Psoas muscle (tissue), 8 donors: ENCODE measurements around the gene OTULINL. TPM values are rescaled to one million over a fixed set of nuclear protein-coding genes. Genes with fewer than 3 reads are reported as not detected.

Experiments
- ATAC-seq, 4 donors: fragments of 200-7000 bp; cut with Tn5 transposase; one replicate each; pipeline ENCODE4 v1.9.1; 2020; ENCODE audit warnings: moderate library complexity in 3 of 4, mild to moderate bottlenecking in 2 of 4
- DNase-seq, 2 donors: peaks; one replicate each; pipeline ENCODE4 v3.0.0-alpha.2; 2020
- H3K27ac ChIP-seq: fragments of 200-600 bp; one replicate; pipeline ENCODE4 v1.8.0; 2022
- H3K27me3 ChIP-seq, 3 donors: fragments of 200-600 bp in 1 of 3; one replicate each; pipeline versions ENCODE4 v1.6.1 to v1.8.0; 2013 to 2022; ENCODE audit warnings: low read length in 2 of 3, mild to moderate bottlenecking in 2 of 3, moderate library complexity in 1 of 3; ENCODE audit not compliant: insufficient read depth in 3 of 3
- H3K36me3 ChIP-seq, 2 donors: fragments of 200-600 bp in 1 of 2; one replicate each; pipeline versions ENCODE4 v1.6.1 to v1.8.0; 2013 to 2022; ENCODE audit warnings: low read depth in 1 of 2, mild to moderate bottlenecking in 1 of 2, moderate library complexity in 1 of 2; ENCODE audit not compliant: insufficient read depth in 1 of 2
- H3K4me1 ChIP-seq: fragments of 200-600 bp; one replicate; pipeline ENCODE4 v1.8.0; 2022
- H3K4me3 ChIP-seq: fragments of 200-600 bp; one replicate; pipeline ENCODE4 v1.8.0; 2022; ENCODE audit warnings: mild to moderate bottlenecking
- H3K9me3 ChIP-seq: fragments of 200-600 bp; one replicate; pipeline ENCODE4 v1.8.0; 2022
- WGBS, 3 donors: extraction: QIAGEN DNeasy Blood & Tissue Kit; methylation state at CpG; one replicate each; pipeline versions ENCODE4 v1.1.6 to v1.1.7; 2013; 5-methylcytosine and 5-hydroxymethylcytosine counted together
- intact Hi-C, 2 donors: fragments of 100-400 bp; cut with DNase I; formaldehyde crosslinking; loops; one replicate each; pipeline versions ENCODE4 v1.11.0 to v1.14.2; 2022
- polyA plus RNA-seq, 3 donors: library from polyadenylated mRNA; stranded (reverse); fragments of 200-250 nt; gene quantifications; one replicate each; pipeline ENCODE4 v1.2.3, GENCODE V29; 2013
- total RNA-seq, 4 donors: library from RNA; stranded (reverse); fragmentation: NEBNext Ultra II Directional in 2 of 4; extraction: Animal tissue kit (Norgen Biotek cat#: 25700) in 2 of 4; gene quantifications; one replicate each; pipeline versions ENCODE4 v1.2.1 to v1.2.4, GENCODE V29; 2021 to 2023
- TF ChIP-seq, protein P1 (sequence below): fragments of 200-600 bp; IDR thresholded peaks from one replicate; pipeline ENCODE4 v1.8.0; 2022; ENCODE audit warnings: antibody characterized with exemption
- donor health status: healthy with polysubstance abuse.
- donor health status: DM: no; HTN: no; CAD: no; lungs with moderate emphysema.
- donor health status: Bipolar disorder and iron deficiency.
- donor health status: healthy.
- donor health status: DM: yes; HTN: yes; CAD: no.
- donor health status: DM: no; HTN: no; CAD: no.
- donor health status: DM: no; HTN: no; CAD: no.
- donor health status: DM: yes; HTN: yes; CAD: no.

The OTULINL gene
- total and polyA plus RNA-seq, 7 donors, result 0.15 to 3.2 (median 0.88) TPM

DNA sequence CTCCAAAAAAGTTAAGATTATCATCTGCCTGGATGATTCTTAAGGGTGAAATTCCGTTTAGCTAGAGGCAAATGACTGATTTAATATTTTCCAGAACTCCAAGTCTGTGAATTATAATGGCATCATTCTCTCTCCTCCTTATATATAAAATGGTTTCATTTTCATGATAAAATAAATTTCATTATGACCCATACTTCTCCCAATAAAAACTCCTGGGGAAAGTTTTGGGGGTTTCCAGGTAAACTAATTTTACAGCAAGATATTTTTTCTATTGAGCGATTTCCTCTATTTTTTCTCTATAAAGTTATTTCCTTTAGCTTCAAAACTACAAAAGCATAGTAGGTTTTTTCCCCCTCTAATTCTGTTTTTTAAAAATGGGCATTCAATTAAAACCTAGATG lies 75.3 kb downstream of the OTULINL start:
- intact Hi-C loops, result loop anchor here in 1 of 2 donors (10.0 kb wide), 1 partner anchor 672 kb away; no protein-coding TSS in a partner anchor
- Histone ChIP-seq H3K9me3 (no peaks in the 10 kb centered on the region), H3K27me3 (no peaks in the 10 kb centered on the region), H3K27ac (no peak overlapping the region), H3K4me3 (no peak overlapping the region), H3K36me3 (no peaks in the 10 kb centered on the region), H3K4me1 (no peaks in the 10 kb centered on the region)
- TF ChIP-seq, protein P1, sequence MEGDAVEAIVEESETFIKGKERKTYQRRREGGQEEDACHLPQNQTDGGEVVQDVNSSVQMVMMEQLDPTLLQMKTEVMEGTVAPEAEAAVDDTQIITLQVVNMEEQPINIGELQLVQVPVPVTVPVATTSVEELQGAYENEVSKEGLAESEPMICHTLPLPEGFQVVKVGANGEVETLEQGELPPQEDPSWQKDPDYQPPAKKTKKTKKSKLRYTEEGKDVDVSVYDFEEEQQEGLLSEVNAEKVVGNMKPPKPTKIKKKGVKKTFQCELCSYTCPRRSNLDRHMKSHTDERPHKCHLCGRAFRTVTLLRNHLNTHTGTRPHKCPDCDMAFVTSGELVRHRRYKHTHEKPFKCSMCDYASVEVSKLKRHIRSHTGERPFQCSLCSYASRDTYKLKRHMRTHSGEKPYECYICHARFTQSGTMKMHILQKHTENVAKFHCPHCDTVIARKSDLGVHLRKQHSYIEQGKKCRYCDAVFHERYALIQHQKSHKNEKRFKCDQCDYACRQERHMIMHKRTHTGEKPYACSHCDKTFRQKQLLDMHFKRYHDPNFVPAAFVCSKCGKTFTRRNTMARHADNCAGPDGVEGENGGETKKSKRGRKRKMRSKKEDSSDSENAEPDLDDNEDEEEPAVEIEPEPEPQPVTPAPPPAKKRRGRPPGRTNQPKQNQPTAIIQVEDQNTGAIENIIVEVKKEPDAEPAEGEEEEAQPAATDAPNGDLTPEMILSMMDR, result no peak
- ATAC-seq (no peak), DNase-seq (no peak)
- WGBS, 3 donors, result 45 to 70% (median 68%) methylated on average over 2 of the region's 2 CpGs

- DNase-seq (no peak), ATAC-seq (no peak)
- Histone ChIP-seq H3K36me3 (no peaks in the 10 kb centered on the region), H3K27ac (no peak overlapping the region), H3K4me3 (no peak overlapping the region), H3K27me3 (no peaks in the 10 kb centered on the region), H3K9me3 (no peaks in the 10 kb centered on the region), H3K4me1 (no peaks in the 10 kb centered on the region)
- TF ChIP-seq, protein P1, result no peak
- intact Hi-C loops, result loop anchor here in 1 of 2 donors (10.0 kb wide), 1 partner anchor 675 kb away; no protein-coding TSS in a partner anchor
- 90 to 96% (median 94%) methylated on average over 3 of the region's 3 CpGs for WGBS, 3 donors
Observed at GRCh38 chr5:14659821-14660607, 78.4 kb downstream of the OTULINL start.

DNA sequence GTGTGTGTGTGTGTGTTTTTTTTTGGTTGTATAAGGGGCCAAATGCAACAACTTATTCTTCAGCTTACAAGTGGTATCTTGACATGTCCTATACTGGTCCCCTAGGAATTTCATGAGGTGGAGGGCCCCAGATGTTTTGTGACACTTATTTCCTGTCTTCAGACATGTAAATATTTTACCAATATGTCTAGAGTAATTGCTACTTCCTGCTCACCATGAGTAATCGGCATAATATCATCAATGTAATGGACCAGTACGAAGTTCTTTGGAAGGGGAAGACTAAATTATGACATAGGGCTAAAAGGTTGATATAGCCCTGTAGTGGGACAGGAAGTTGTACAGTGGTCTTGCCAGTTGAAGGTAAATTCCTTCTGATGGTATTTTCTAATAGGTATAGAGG lies 79.2 kb downstream of the OTULINL start:
- no peaks in the 10 kb centered on the region for H3K36me3 ChIP-seq
- 73 to 84% (median 75%) methylated on average over 2 of the region's 2 CpGs for WGBS, 3 donors
- intact Hi-C loops, result no loop called here

More for the DNA sequence above, 79.2 kb downstream of the OTULINL start:
- Histone ChIP-seq H3K27me3 (no peaks in the 10 kb centered on the region), H3K27ac (no peak overlapping the region), H3K9me3 (no peaks in the 10 kb centered on the region), H3K4me3 (no peak overlapping the region), H3K4me1 (peaks cover 5% of the 10 kb centered on the region)
- no peak for ATAC-seq
- DNase-seq, result no peak
- TF ChIP-seq, protein P1, result no peak

Other genes starting within 250 kb of the OTULINL start
- 10 to 100 TPM; 12.4 to 20.4 (median 15.4) TPM for gene OTULIN, start 82.9 kb downstream of the OTULINL start, total RNA-seq
- gene OTULIN, start 82.9 kb downstream of the OTULINL start, polyA plus RNA-seq, result 1 to 10 TPM; 2.3 to 8.2 (median 4.1) TPM